ENCODE measurements around the gene SLC23A1. TPM values are rescaled to one million over a fixed set of nuclear protein-coding genes. Genes with fewer than 3 reads are reported as not detected.
A peak's percentile ranks its signal among the peaks of the same experiment; 100 is the strongest.

Gene SLC23A1
- total RNA-seq, 1 experiment from 2014 or later: not detected

DNA sequence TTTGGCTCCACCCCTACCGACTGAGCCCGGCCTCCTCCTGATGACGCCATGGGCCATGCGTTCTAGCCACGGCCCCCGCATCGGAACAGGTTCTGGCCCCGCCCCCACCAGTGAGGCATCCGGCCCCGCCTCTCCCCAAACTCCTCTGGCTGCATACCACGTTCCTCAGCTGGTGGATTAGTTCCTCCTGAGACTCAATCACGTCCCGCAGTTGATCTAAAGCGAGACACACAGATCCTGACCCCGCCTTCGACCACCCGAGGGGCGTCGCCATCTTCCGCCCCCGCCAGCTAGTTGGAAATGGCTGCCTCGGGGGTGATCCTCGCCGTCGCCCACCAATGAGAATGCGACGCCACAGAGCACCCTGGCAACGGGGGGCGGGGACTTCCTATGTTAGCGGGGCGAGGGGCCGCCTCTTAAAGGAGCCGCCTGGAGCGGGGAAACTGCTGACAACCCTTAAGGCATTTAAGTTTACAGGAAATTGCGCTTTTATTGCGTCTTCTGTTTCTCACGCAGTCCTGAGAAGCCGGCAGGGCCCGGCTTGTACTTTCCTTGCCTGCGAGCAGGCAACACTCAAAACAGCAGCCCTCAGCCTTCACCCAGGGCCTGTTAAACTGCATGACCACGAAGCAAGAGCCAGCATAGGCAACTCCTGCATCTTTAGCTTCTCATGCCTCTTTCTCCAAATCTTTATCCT is 20.8 kb upstream of the SLC23A1 start, which contains the start of gene SPATA24:
TSS of gene SPATA24 (minus strand) at position 303 of the 697 bp plus-strand sequence. CDS start at position 274, 29 bp downstream.
- POLR2A ChIA-PET (ENCODE audit: low non-redundant PET): interaction anchor here (0.9 kb wide), 1 partner anchor 62 kb away, joined by 3 read pairs; the partner anchor contains the start of gene PAIP2
- TF ChIP-seq CTCF (conservative IDR thresholded peaks at IDR 0.05; ENCODE audit: low read depth, low read length): no peak
- no peak for TF ChIP-seq EZH2 (IDR thresholded peaks at IDR 0.05; ENCODE audit: borderline replicate concordance, low read depth, low read length, poor library complexity, severe bottlenecking)
- no peaks in the 10 kb centered on the region for H3K36me3 ChIP-seq (ENCODE audit: insufficient read depth, low read length, poor library complexity, severe bottlenecking)
- peak within 1 kb of the TSS; percentile 93 for H3K27ac ChIP-seq (ENCODE audit: low read depth, low read length, poor library complexity, severe bottlenecking)
- BruUV-seq (replicated peaks): no TSS peak
- peak within 1 kb of the TSS; percentile 48 for H3K4me3 ChIP-seq (ENCODE audit: low read depth, low read length, poor library complexity, severe bottlenecking)
- H3K4me1 ChIP-seq (ENCODE audit: insufficient read depth, low read length, poor library complexity, severe bottlenecking): peaks cover 8% of the 10 kb centered on the region
- intact Hi-C loops (cut with micrococcal nuclease; ENCODE audit: unreplicated experiment): no loop called here
- DNase-seq (ENCODE audit: low spot score): peak; percentile 99
- CTCF ChIA-PET: interaction anchor here (0.6 kb wide), 2 partner anchors 171 to 387 kb away, joined by 3 to 6 read pairs; no protein-coding TSS in a partner anchor
- H3K27me3 ChIP-seq (replicated peaks; ENCODE audit: insufficient read depth, low read depth, low read length, poor library complexity): no peaks in the 10 kb centered on the region
- no peaks in the 10 kb centered on the region for H3K9me3 ChIP-seq (ENCODE audit: low read depth, low read length, poor library complexity, severe bottlenecking)

GRCh38 chr5:139403418-139403786 is 20.3 kb upstream of the SLC23A1 start:
- no peaks in the 10 kb centered on the region for H3K27me3 ChIP-seq (replicated peaks; ENCODE audit: insufficient read depth, low read depth, low read length, poor library complexity)
- CTCF ChIA-PET: interaction anchor here (0.6 kb wide), 1 partner anchor 171 kb away, joined by 6 read pairs; no protein-coding TSS in a partner anchor
- H3K36me3 ChIP-seq (ENCODE audit: insufficient read depth, low read length, poor library complexity, severe bottlenecking): no peaks in the 10 kb centered on the region
- TF ChIP-seq EZH2 (IDR thresholded peaks at IDR 0.05; ENCODE audit: borderline replicate concordance, low read depth, low read length, poor library complexity, severe bottlenecking): no peak
- TF ChIP-seq CTCF (conservative IDR thresholded peaks at IDR 0.05; ENCODE audit: low read depth, low read length): no peak
- BruUV-seq (replicated peaks): TSS peak; percentile 94
- peak overlapping the region; percentile 48 for H3K4me3 ChIP-seq (ENCODE audit: low read depth, low read length, poor library complexity, severe bottlenecking)
- no peak for DNase-seq (ENCODE audit: low spot score)
- intact Hi-C loops (cut with micrococcal nuclease; ENCODE audit: unreplicated experiment): no loop called here
- H3K9me3 ChIP-seq (ENCODE audit: low read depth, low read length, poor library complexity, severe bottlenecking): no peaks in the 10 kb centered on the region
- peaks cover 8% of the 10 kb centered on the region for H3K4me1 ChIP-seq (ENCODE audit: insufficient read depth, low read length, poor library complexity, severe bottlenecking)
- peak overlapping the region; percentile 93 for H3K27ac ChIP-seq (ENCODE audit: low read depth, low read length, poor library complexity, severe bottlenecking)
- POLR2A ChIA-PET (ENCODE audit: low non-redundant PET): no interaction called here

GRCh38 chr5:139402561-139403158 is 19.6 kb upstream of the SLC23A1 start:
- CTCF ChIA-PET: interaction anchor here (0.7 kb wide), 1 partner anchor 767 kb away, joined by 4 read pairs; no protein-coding TSS in a partner anchor
- Histone ChIP-seq H3K4me1 (ENCODE audit: insufficient read depth, low read length, poor library complexity, severe bottlenecking) (peaks cover 8% of the 10 kb centered on the region), H3K27ac (ENCODE audit: low read depth, low read length, poor library complexity, severe bottlenecking) (peak overlapping the region; percentile 93), H3K9me3 (ENCODE audit: low read depth, low read length, poor library complexity, severe bottlenecking) (no peaks in the 10 kb centered on the region), H3K36me3 (ENCODE audit: insufficient read depth, low read length, poor library complexity, severe bottlenecking) (no peaks in the 10 kb centered on the region), H3K27me3 (replicated peaks; ENCODE audit: insufficient read depth, low read depth, low read length, poor library complexity) (no peaks in the 10 kb centered on the region), H3K4me3 (ENCODE audit: low read depth, low read length, poor library complexity, severe bottlenecking) (peak overlapping the region; percentile 48)
- intact Hi-C loops (cut with micrococcal nuclease; ENCODE audit: unreplicated experiment): no loop called here
- no TSS peak for BruUV-seq (replicated peaks)
- POLR2A ChIA-PET (ENCODE audit: low non-redundant PET): no interaction called here
- peak; percentile 62 for DNase-seq (ENCODE audit: low spot score)
- TF ChIP-seq CTCF (conservative IDR thresholded peaks at IDR 0.05; ENCODE audit: low read depth, low read length) (peak; percentile 63), EZH2 (IDR thresholded peaks at IDR 0.05; ENCODE audit: borderline replicate concordance, low read depth, low read length, poor library complexity, severe bottlenecking) (no peak)

All from A673 (cell line).